CD14-positive monocyte (primary cell): ENCODE data around the gene OSBPL10. TPM values are rescaled to one million over a fixed set of nuclear protein-coding genes. Genes with fewer than 3 reads are reported as not detected.

Source experiments
- DNase-seq, 3 donors: peaks; one replicate each; pipeline ENCODE4 v3.0.0-alpha.2; 2011 to 2022
- H2AFZ ChIP-seq: 2 replicates; pipeline ENCODE4 v1.6.0; 2012; ENCODE audit warnings: mild to moderate bottlenecking, low read depth, low read length, inconsistent platforms; ENCODE audit not compliant: insufficient read depth, poor library complexity, severe bottlenecking
- H3K27ac ChIP-seq, 2 donors: 1 replicate in 1 of 2; 2 replicates in 1 of 2; pipeline ENCODE4 v1.5.1; 2012 to 2013; ENCODE audit warnings: low read length in 2 of 2, control low read depth in 1 of 2, inconsistent platforms in 1 of 2, low read depth in 1 of 2, mild to moderate bottlenecking in 1 of 2
- H3K27me3 ChIP-seq, 2 donors: one replicate each; pipeline versions ENCODE4 v1.6.0 to v1.6.1; 2011 to 2013; ENCODE audit warnings: low read length in 2 of 2; ENCODE audit not compliant: control insufficient read depth in 2 of 2, insufficient read depth in 2 of 2
- H3K36me3 ChIP-seq, 2 donors: replicated peaks in 1 of 2; 1 replicate in 1 of 2; 2 replicates in 1 of 2; pipeline versions ENCODE4 v1.5.1 to v1.6.1; 2012 to 2013; ENCODE audit warnings: low read length in 2 of 2, control low read depth in 1 of 2, inconsistent platforms in 1 of 2, mild to moderate bottlenecking in 1 of 2; ENCODE audit not compliant: insufficient read depth in 2 of 2, control insufficient read depth in 1 of 2
- H3K4me1 ChIP-seq, 2 donors: 1 replicate in 1 of 2; 2 replicates in 1 of 2; pipeline versions ENCODE4 v1.5.1 to v1.6.1; 2012 to 2013; ENCODE audit warnings: low read length in 2 of 2, control low read depth in 1 of 2, inconsistent platforms in 1 of 2, mild to moderate bottlenecking in 1 of 2, moderate library complexity in 1 of 2; ENCODE audit not compliant: insufficient read depth in 2 of 2, control insufficient read depth in 1 of 2
- H3K4me2 ChIP-seq: replicated peaks from 2 replicates; pipeline ENCODE3; 2012; ENCODE audit warnings: low read length, moderate library complexity, mild to moderate bottlenecking; ENCODE audit not compliant: poor library complexity, severe bottlenecking; ENCODE audit errors: extremely low read depth
- H3K4me3 ChIP-seq, 3 experiments: fragments of 200-600 bp in 1 of 3; sonication (generic) in 1 of 3; replicated peaks in 1 of 3; 1 replicate in 2 of 3; 2 replicates in 1 of 3; pipeline ENCODE4 v1.5.1; 2011 to 2013; ENCODE audit warnings: low read length in 3 of 3, mild to moderate bottlenecking in 3 of 3, control low read depth in 2 of 3, low read depth in 2 of 3, inconsistent platforms in 1 of 3, moderate library complexity in 1 of 3
- H3K79me2 ChIP-seq: 2 replicates; pipeline ENCODE4 v1.6.0; 2012; ENCODE audit warnings: mild to moderate bottlenecking, control low read depth, inconsistent platforms, low read length, moderate library complexity; ENCODE audit not compliant: insufficient read depth
- H3K9ac ChIP-seq: 2 replicates; pipeline ENCODE4 v1.6.0; 2017; ENCODE audit warnings: low read length, mild to moderate bottlenecking; ENCODE audit not compliant: insufficient read depth, poor library complexity, severe bottlenecking
- H3K9me3 ChIP-seq, 2 donors: replicated peaks in 1 of 2; 1 replicate in 1 of 2; 2 replicates in 1 of 2; pipeline versions ENCODE4 v1.5.1 to v1.6.1; 2012 to 2013; ENCODE audit warnings: low read length in 2 of 2, control low read depth in 1 of 2; ENCODE audit not compliant: control insufficient read depth in 1 of 2, insufficient read depth in 1 of 2
- H4K20me1 ChIP-seq: 2 replicates; pipeline ENCODE4 v1.6.0; 2012; ENCODE audit warnings: mild to moderate bottlenecking, low read length, control low read depth, moderate library complexity; ENCODE audit not compliant: insufficient read depth
- H3K27ac Mint-ChIP-seq, 7 donors: one replicate each; pipeline ENCODE4 v1.8.0; 2020; ENCODE audit warnings: mild to moderate bottlenecking in 7 of 7, mixed read lengths in 7 of 7, moderate library complexity in 6 of 7, inconsistent platforms in 2 of 7
- H3K27me3 Mint-ChIP-seq, 3 donors: one replicate each; pipeline ENCODE4 v1.8.0; 2021 to 2022; ENCODE audit warnings: low read depth in 3 of 3, mild to moderate bottlenecking in 3 of 3, mixed read lengths in 3 of 3, moderate library complexity in 3 of 3, inconsistent platforms in 1 of 3
- H3K36me3 Mint-ChIP-seq, 2 donors: one replicate each; pipeline ENCODE4 v1.8.0; 2020; ENCODE audit warnings: mixed read lengths in 2 of 2, inconsistent platforms in 1 of 2, mild to moderate bottlenecking in 1 of 2
- H3K4me1 Mint-ChIP-seq: one replicate; pipeline ENCODE4 v1.8.0; 2020; ENCODE audit warnings: mild to moderate bottlenecking, mixed read lengths
- H3K4me3 Mint-ChIP-seq, 2 donors: one replicate each; pipeline ENCODE4 v1.8.0; 2020; ENCODE audit warnings: mild to moderate bottlenecking in 2 of 2, mixed read lengths in 2 of 2, moderate library complexity in 1 of 2
- H3K9me3 Mint-ChIP-seq, 7 donors: one replicate each; pipeline ENCODE4 v1.8.0; 2020 to 2022; ENCODE audit warnings: mixed read lengths in 7 of 7, mild to moderate bottlenecking in 6 of 7, moderate library complexity in 6 of 7, inconsistent platforms in 2 of 7
- WGBS: methylation state at CpG from one replicate; pipeline ENCODE4 v1.1.5; 2013; ENCODE audit warnings: missing lambda C conversion rate; ENCODE audit not compliant: insufficient coverage; 5-methylcytosine and 5-hydroxymethylcytosine counted together
- intact Hi-C, 2 donors: fragments of 100-400 bp; cut with micrococcal nuclease; formaldehyde crosslinking; loops; one replicate each; pipeline versions ENCODE4 v1.15.0 to v1.15.1; 2023
- polyA plus RNA-seq, 3 donors: library from polyadenylated mRNA; depleted of rRNA in 1 of 3; unstranded in 2 of 3; stranded (reverse) in 1 of 3; fragments of 300-500 nt in 2 of 3; fragments of >200 nt in 1 of 3; fragmentation: Illumina TruSeq in 2 of 3; gene quantifications; 1 replicate in 2 of 3; 2 replicates in 1 of 3; pipeline ENCODE4 v1.2.3, GENCODE V29; 2012 to 2021
- TF ChIP-seq, protein P1 (sequence below): fragments of 200-600 bp; IDR thresholded peaks from one replicate; pipeline ENCODE4 v1.8.0; 2022; ENCODE audit warnings: antibody characterized with exemption, mild to moderate bottlenecking

Gene OSBPL10
- polyA plus RNA-seq, 3 donors, result 0.03 TPM; not detected in 2

DNA sequence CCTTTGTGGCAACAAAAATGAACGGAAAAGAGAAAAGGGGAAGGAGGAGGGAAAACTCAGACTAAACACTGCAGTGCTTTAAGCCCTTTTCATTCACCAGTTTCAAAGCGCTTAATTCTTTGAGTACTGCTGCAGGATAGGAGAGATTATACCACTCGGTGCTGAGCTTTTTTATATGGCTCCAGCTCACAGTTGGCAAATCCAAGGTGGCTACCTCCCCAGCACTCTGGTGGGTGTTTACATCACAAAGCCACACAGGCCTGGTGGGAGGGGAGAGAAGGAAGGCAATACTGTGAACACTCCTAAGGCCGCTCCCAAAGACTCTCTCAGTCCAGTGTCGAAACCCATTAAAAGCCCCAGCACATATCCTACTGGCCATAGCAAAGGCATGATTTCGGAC, 256.9 kb downstream of the OSBPL10 start:
- Histone ChIP-seq H3K9me3 (no peaks in the 10 kb centered on the region), H3K4me3 (no peak overlapping the region), H3K27me3 (no peaks in the 10 kb centered on the region), H2AFZ (no peak overlapping the region), H3K4me2 (no peak overlapping the region), H3K4me1 (no peaks in the 10 kb centered on the region), H3K36me3 (no peaks in the 10 kb centered on the region), H3K79me2 (no peaks in the 10 kb centered on the region), H3K9ac (no peak overlapping the region), H4K20me1 (no peaks in the 10 kb centered on the region), H3K27ac (no peak overlapping the region)
- intact Hi-C loops, result no loop called here
- no peaks in the 10 kb centered on the region for H3K36me3 Mint-ChIP-seq
- H3K27ac Mint-ChIP-seq, result no peak overlapping the region
- no peak overlapping the region for H3K4me3 Mint-ChIP-seq
- WGBS, result no CpG with 5 or more reads among the region's 6 CpGs
- H3K27me3 Mint-ChIP-seq, result peaks cover 0 to 2% (median 1%) of the 10 kb centered on the region in 3 donors
- no peaks in the 10 kb centered on the region for H3K9me3 Mint-ChIP-seq
- DNase-seq, result no peak
- TF ChIP-seq, protein P1, sequence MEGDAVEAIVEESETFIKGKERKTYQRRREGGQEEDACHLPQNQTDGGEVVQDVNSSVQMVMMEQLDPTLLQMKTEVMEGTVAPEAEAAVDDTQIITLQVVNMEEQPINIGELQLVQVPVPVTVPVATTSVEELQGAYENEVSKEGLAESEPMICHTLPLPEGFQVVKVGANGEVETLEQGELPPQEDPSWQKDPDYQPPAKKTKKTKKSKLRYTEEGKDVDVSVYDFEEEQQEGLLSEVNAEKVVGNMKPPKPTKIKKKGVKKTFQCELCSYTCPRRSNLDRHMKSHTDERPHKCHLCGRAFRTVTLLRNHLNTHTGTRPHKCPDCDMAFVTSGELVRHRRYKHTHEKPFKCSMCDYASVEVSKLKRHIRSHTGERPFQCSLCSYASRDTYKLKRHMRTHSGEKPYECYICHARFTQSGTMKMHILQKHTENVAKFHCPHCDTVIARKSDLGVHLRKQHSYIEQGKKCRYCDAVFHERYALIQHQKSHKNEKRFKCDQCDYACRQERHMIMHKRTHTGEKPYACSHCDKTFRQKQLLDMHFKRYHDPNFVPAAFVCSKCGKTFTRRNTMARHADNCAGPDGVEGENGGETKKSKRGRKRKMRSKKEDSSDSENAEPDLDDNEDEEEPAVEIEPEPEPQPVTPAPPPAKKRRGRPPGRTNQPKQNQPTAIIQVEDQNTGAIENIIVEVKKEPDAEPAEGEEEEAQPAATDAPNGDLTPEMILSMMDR, result no peak
- no peaks in the 10 kb centered on the region for H3K4me1 Mint-ChIP-seq

DNA sequence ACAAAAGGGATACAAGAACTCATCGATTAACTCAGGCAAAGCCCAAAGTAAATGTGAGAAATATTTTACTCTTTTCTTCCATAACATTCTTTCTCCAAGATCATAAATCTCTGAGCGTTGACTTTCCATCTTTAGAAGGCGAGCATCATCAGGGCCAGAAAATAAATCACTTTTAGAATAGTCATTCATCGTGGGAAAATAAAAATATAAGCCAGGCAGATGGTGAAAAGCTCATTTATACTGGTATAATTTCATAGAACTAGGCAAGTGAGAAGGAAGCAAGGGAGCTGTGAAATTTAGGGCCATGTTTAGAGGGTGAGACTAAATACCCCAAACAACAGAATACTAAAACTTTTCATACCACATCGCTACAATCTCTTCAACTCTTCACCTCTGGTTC, 257.4 kb downstream of the OSBPL10 start:
- Histone ChIP-seq H2AFZ (no peak overlapping the region), H3K4me3 (no peak overlapping the region), H3K36me3 (no peaks in the 10 kb centered on the region), H3K27me3 (no peaks in the 10 kb centered on the region), H3K79me2 (no peaks in the 10 kb centered on the region), H3K27ac (no peak overlapping the region), H3K9me3 (no peaks in the 10 kb centered on the region), H3K9ac (no peak overlapping the region), H3K4me2 (no peak overlapping the region), H3K4me1 (no peaks in the 10 kb centered on the region), H4K20me1 (no peaks in the 10 kb centered on the region)
- Mint-ChIP-seq H3K4me1 (no peaks in the 10 kb centered on the region), H3K36me3 (no peaks in the 10 kb centered on the region), H3K9me3 (no peaks in the 10 kb centered on the region), H3K27me3 (peaks cover 0 to 2% (median 1%) of the 10 kb centered on the region in 3 donors), H3K4me3 (no peak overlapping the region), H3K27ac (no peak overlapping the region)
- intact Hi-C loops, result no loop called here
- DNase-seq, result no peak
- TF ChIP-seq, protein P1, result no peak
- no CpG with 5 or more reads among the region's 5 CpGs for WGBS
